Erythroblast (primary cell): ENCODE measurements around the gene GMEB2.

Experiments used
- GATA1 ChIP-seq: IDR thresholded peaks from 2 replicates; pipeline ENCODE4 v1.6.1; 2011; ENCODE audit warnings: low read depth, mild to moderate bottlenecking, control low read depth, low read length, moderate library complexity
- POLR2A ChIP-seq: IDR thresholded peaks from 2 replicates; pipeline ENCODE4 v1.6.1; 2011; ENCODE audit warnings: mild to moderate bottlenecking, low read length

DNA sequence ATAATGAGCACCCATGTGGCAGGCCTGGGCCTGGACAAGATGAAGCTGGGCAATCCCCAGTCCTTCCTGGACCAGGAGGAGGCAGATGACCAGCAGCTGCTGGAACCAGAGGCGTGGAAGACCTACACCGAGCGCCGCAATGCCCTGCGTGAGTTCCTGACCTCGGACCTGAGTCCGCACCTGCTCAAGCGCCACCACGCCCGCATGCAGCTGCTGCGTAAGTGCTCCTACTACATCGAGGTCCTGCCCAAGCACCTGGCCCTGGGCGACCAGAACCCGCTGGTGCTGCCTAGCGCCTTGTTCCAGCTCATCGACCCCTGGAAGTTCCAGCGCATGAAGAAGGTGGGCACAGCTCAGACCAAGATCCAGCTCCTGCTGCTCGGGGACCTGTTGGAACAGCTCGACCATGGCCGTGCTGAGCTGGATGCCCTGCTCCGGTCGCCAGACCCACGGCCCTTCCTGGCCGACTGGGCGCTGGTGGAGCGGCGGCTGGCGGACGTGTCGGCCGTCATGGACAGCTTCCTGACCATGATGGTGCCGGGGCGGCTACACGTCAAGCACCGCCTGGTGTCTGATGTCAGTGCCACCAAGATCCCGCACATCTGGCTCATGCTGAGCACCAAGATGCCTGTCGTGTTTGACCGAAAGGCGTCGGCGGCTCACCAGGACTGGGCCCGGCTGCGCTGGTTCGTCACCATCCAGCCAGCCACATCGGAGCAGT lies 71.1 kb downstream of the GMEB2 start:
- TF ChIP-seq POLR2A (no peak), GATA1 (no peak)
